WERI-Rb-1 (cell line): ENCODE results near the gene SUN5.
A peak's percentile ranks its signal among the peaks of the same experiment; 100 is the strongest.
"Not testable (repeated sequence)": the region's sequence is repeated elsewhere in the genome, so short reads cannot be mapped to it uniquely, and the experiment has no call there.

Experiments
- DNase-seq: peaks from one replicate; pipeline ENCODE4 v3.0.0-alpha.2; 2020
- H3K27ac ChIP-seq: fragments of 250-450 bp; sonication (Bioruptor Pico); 2 replicates; pipeline ENCODE4 v1.5.1; 2020; ENCODE audit warnings: mild to moderate bottlenecking, moderate library complexity
- H3K27me3 ChIP-seq: fragments of 250-450 bp; sonication (Bioruptor Pico); 2 replicates; pipeline ENCODE4 v1.5.1; 2021; ENCODE audit warnings: mild to moderate bottlenecking, low read depth, moderate library complexity; ENCODE audit not compliant: insufficient read depth, severe bottlenecking
- H3K36me3 ChIP-seq: fragments of 250-450 bp; sonication (Bioruptor Pico); 2 replicates; pipeline ENCODE4 v1.5.1; 2020; ENCODE audit warnings: mild to moderate bottlenecking, moderate library complexity
- H3K4me3 ChIP-seq: 2 replicates; pipeline ENCODE4 v1.5.1; 2011; ENCODE audit warnings: low read depth, mild to moderate bottlenecking, control low read depth, low read length
- H3K9me3 ChIP-seq: fragments of 250-450 bp; sonication (Bioruptor Pico); 2 replicates; pipeline ENCODE4 v1.5.1; 2021; ENCODE audit warnings: mild to moderate bottlenecking, moderate library complexity; ENCODE audit not compliant: severe bottlenecking
- CTCF ChIP-seq: IDR thresholded peaks from 2 replicates; pipeline ENCODE4 v1.5.1; 2011; ENCODE audit warnings: low read depth, mild to moderate bottlenecking, control low read depth, inconsistent platforms, low read length

Gene SUN5

DNA sequence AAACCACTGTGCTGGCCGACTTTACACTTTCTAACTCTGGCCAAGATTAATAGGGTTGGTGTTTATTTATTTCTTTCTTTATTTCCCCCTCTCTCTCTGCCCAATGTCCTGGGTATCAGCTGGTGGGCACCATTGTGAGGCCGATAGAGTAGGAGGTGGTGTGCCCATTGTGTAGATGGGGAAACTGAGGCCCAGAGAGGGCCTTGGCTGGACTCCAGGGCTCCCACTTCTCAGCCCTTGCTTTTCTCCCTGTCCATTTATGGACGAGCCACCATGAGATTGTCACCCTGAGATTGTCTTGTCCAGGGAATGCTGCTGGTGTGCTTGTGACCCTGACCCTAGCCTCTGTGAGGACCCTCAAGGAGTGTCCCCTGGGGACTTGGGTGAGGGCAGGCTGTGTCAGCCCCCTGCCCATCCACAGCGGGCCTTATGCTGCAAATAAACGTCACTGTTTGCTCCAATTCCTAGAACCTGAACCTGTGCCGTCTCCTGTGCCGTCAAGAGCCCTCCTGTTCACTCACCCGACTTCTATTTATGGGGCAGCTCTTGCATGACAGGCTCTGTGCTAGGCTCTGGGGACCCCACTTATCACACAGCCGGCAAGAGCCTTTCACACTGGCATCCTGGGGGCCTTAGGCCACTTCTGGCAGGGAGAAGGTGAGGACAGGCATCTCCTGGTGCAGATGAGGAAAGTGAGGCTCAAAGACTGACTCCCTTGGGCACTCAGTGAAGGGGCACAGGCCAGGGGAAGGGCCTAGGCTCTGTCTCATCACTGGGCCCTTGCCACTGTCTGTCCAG, 24.8 kb downstream of the SUN5 start:
- Histone ChIP-seq H3K36me3 (no peaks in the 10 kb centered on the region), H3K27ac (peak overlapping the region; percentile 100), H3K4me3 (no peak overlapping the region), H3K27me3 (no peaks in the 10 kb centered on the region), H3K9me3 (peaks cover 22% of the 10 kb centered on the region)
- no peak for DNase-seq
- TF ChIP-seq CTCF, result no peak

GRCh38 chr20:32978009-32978335, 26.3 kb downstream of the SUN5 start:
- TF ChIP-seq CTCF, result no peak
- peak overlapping the region; percentile 100 for H3K27ac ChIP-seq
- peaks cover 22% of the 10 kb centered on the region for H3K9me3 ChIP-seq
- no peak for DNase-seq
- H3K4me3 ChIP-seq, result no peak overlapping the region
- no peaks in the 10 kb centered on the region for H3K36me3 ChIP-seq
- H3K27me3 ChIP-seq, result no peaks in the 10 kb centered on the region

DNA sequence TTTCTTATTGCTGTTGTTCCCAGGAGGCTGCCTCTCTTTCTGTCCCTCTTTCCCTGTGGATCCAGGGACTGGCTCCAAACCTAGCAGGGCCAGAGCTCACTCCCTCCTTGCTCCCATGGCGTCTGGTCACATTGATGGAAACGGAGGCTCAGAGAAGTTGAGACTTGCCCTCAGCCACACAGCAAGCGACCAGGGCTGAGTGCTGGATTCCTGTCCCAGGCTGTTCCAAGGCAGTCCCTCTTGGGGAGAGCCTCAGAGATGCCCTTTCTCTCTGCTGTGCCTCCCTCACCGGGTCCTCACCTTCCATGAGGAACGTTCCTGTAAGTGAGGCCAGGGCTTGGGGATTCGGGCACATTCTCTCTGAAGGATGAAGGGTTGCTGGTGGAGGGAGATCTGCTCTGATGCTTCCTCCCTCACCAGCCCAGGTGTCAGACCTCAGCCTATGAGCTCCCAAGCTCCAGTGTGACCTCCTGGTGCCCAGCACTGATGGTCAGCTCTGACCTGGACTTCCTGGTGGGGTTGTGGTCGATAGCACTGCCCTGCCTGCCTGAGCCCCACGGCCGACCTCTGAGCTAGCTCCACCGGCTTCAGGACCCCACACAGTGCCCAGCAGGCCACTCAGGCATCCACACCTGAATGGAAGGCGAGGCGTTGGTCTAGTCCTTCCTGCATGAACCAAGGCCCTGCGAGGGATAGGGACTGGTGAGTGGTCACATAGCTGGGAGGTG, 26.8 kb downstream of the SUN5 start:
- Histone ChIP-seq H3K9me3 (peaks cover 22% of the 10 kb centered on the region), H3K27ac (peak overlapping the region; percentile 100), H3K27me3 (no peaks in the 10 kb centered on the region), H3K4me3 (no peak overlapping the region), H3K36me3 (no peaks in the 10 kb centered on the region)
- no peak for DNase-seq
- no peak for TF ChIP-seq CTCF

DNA sequence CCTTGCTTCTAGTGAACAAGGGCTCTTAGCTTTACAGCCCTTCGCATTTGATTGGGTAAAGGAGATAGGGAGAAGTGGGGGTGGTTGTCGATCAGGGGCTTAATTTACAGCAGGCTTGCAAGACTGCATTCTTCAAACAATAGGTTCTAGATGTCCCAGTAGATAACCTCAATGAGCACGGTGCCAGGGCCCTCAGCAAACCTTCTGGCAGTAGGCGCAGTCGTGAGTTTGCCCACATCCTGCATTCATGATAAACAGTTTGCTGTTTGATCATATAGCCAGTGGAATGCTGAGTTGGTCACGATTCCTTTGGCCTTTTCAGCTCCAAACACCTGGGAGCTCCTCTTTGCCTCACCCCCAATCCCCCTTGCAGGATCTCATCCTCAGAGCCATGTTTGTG, 27.5 kb downstream of the SUN5 start:
- Histone ChIP-seq H3K36me3 (no peaks in the 10 kb centered on the region), H3K27ac (peak overlapping the region; percentile 100), H3K4me3 (no peak overlapping the region), H3K27me3 (no peaks in the 10 kb centered on the region), H3K9me3 (peaks cover 20% of the 10 kb centered on the region)
- DNase-seq, result no peak
- TF ChIP-seq CTCF, result no peak

GRCh38 chr20:32975698-32976674, 28.2 kb downstream of the SUN5 start:
- DNase-seq, result no peak
- Histone ChIP-seq H3K36me3 (no peaks in the 10 kb centered on the region), H3K27me3 (no peaks in the 10 kb centered on the region), H3K9me3 (peaks cover 13% of the 10 kb centered on the region), H3K27ac (peak overlapping the region; percentile 15), H3K4me3 (no peak overlapping the region)
- peak; percentile 31; the same call in 1 of the 2 replicates for TF ChIP-seq CTCF

DNA sequence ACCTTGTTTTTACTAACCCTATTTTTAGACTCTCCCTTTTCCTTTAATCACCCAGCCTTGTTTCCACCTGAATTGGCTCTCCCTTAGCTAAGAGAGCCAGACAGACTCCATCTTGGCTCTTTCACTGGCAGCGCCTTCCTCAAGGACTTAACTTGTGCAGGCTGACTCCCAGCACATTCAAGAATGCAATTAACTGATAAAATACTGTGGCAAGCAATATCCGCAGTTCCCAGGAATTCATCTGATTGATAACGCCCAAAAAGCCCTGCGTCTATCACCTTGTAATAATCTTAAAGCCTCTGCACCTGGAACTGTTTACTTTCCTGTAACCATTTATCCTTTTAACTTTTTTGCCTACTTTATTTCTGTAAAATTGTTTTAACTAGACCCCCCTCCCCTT, 29.1 kb downstream of the SUN5 start:
- not testable (repeated sequence) for H3K4me3 ChIP-seq, DNase-seq, H3K27ac ChIP-seq, H3K27me3 ChIP-seq, H3K36me3 ChIP-seq
- H3K9me3 ChIP-seq, result peaks cover 12% of the 10 kb centered on the region

GRCh38 chr20:32974204-32975064, 29.8 kb downstream of the SUN5 start:
- not testable (repeated sequence) for H3K4me3 ChIP-seq, H3K27me3 ChIP-seq, H3K36me3 ChIP-seq, DNase-seq
- peaks cover 12% of the 10 kb centered on the region for H3K9me3 ChIP-seq
- peak overlapping the region; percentile 49 for H3K27ac ChIP-seq
